Measurements from ENCODE around the gene CLIP1. TPM values are rescaled to one million over a fixed set of nuclear protein-coding genes. Genes with fewer than 3 reads are reported as not detected.
A peak's percentile ranks its signal among the peaks of the same experiment; 100 is the strongest.
"Not testable (repeated sequence)": the region's sequence is repeated elsewhere in the genome, so short reads cannot be mapped to it uniquely, and the experiment has no call there.

The CLIP1 gene
- total RNA-seq, 1 donor from 2014 or later, result 78.6 TPM

DNA sequence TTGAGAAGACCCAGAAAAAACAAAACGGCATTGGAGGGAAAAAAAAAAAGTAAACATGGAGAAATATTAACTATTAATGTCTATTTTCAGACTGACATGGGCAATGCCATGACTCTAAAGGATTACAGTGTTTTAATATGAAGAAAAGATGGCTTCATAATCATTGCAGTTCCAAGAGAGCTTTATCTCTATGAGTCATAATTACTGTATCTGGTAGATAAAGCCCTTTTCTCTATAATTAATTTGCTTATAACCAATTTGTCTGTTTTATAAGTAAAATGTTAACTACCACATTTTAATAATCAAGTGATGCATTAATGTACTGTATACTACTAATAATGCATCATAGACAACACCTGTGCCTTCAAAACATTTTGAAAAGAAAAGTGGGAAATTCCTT lies 59.7 kb downstream of the CLIP1 start:
- Mint-ChIP-seq H3K27ac (no peak overlapping the region), H3K4me1 (ENCODE audit: low read depth) (no peaks in the 10 kb centered on the region), H3K27me3 (no peaks in the 10 kb centered on the region), H3K36me3 (ENCODE audit: insufficient read depth) (peaks cover 27% of the 10 kb centered on the region), H3K9me3 (ENCODE audit: low read depth) (no peaks in the 10 kb centered on the region), H3K4me3 (ENCODE audit: low read depth) (no peak overlapping the region)
- TF ChIP-seq, protein P1, sequence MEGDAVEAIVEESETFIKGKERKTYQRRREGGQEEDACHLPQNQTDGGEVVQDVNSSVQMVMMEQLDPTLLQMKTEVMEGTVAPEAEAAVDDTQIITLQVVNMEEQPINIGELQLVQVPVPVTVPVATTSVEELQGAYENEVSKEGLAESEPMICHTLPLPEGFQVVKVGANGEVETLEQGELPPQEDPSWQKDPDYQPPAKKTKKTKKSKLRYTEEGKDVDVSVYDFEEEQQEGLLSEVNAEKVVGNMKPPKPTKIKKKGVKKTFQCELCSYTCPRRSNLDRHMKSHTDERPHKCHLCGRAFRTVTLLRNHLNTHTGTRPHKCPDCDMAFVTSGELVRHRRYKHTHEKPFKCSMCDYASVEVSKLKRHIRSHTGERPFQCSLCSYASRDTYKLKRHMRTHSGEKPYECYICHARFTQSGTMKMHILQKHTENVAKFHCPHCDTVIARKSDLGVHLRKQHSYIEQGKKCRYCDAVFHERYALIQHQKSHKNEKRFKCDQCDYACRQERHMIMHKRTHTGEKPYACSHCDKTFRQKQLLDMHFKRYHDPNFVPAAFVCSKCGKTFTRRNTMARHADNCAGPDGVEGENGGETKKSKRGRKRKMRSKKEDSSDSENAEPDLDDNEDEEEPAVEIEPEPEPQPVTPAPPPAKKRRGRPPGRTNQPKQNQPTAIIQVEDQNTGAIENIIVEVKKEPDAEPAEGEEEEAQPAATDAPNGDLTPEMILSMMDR (IDR thresholded peaks at IDR 0.05; ENCODE audit: unreplicated experiment), result no peak
- DNase-seq (ENCODE audit: low spot score, unreplicated experiment), result no peak

DNA sequence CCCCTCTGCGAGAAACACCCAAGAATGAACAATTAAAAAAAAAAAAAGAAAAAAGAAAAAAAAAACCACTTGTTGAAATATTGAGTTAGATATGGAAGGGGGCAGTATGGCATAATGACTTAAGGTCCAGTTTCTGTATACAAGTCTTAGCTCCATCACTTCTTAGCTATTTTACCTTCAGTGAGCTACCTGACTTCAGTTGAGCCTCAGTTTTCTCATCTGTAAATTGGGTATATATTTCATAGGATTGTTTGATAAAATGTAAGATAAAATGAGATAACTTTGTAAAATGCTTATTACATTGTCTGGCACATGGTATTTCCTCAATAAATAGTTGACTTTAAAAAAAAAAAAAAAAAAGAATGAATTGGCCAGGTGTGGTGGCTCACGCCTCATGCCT lies 64.1 kb downstream of the CLIP1 start:
- peaks cover 36% of the 10 kb centered on the region for H3K36me3 Mint-ChIP-seq (ENCODE audit: insufficient read depth)
- not testable (repeated sequence) for H3K27me3 Mint-ChIP-seq; H3K4me3 Mint-ChIP-seq (ENCODE audit: low read depth)

DNA sequence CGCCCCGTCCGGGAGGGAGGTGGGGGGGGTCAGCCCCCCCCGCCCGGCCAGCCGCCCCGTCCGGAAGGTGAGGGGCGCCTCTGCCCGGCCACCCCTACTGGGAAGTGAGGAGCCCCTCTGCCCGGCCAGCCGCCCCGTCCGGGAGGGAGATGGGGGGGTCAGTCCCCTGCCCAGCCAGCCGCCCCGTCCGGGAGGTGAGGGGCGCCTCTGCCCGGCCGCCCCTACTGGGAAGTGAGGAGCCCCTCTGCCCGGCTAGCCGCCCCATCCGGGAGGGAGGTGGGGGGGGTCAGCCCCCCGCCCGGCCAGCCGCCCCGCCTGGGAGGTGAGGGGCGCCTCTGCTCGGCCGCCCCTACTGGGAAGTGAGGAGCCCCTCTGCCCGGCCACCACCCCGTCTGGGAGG lies 64.9 kb downstream of the CLIP1 start:
- DNase-seq (ENCODE audit: low spot score, unreplicated experiment); H3K4me3 Mint-ChIP-seq (ENCODE audit: low read depth); H3K27me3 Mint-ChIP-seq; H3K4me1 Mint-ChIP-seq (ENCODE audit: low read depth); H3K27ac Mint-ChIP-seq; H3K9me3 Mint-ChIP-seq (ENCODE audit: low read depth): not testable (repeated sequence)
- H3K36me3 Mint-ChIP-seq (ENCODE audit: insufficient read depth), result peaks cover 36% of the 10 kb centered on the region

More for the DNA sequence above, 64.1 kb downstream of the CLIP1 start:
- H3K9me3 Mint-ChIP-seq (ENCODE audit: low read depth); DNase-seq (ENCODE audit: low spot score, unreplicated experiment); H3K4me1 Mint-ChIP-seq (ENCODE audit: low read depth); H3K27ac Mint-ChIP-seq: not testable (repeated sequence)

DNA sequence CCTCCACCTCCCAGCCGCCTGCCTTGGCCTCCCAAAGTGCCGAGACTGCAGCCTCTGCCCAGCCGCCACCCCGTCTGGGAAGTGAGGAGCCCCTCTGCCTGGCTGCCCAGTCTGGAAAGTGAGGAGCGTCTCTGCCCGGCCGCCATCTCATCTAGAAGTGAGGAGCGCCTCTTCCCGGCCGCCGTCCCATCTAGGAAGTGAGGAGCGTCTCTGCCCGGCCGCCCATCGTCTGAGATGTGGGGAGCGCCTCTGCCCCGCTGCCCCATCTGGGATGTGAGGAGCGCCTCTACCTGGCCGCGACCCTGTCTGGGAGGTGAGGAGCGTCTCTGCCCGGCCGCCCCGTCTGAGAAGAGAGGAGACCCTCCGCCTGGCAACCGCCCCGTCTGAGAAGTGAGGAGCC lies 65.5 kb downstream of the CLIP1 start:
- not testable (repeated sequence) for H3K27me3 Mint-ChIP-seq; H3K4me3 Mint-ChIP-seq (ENCODE audit: low read depth); H3K27ac Mint-ChIP-seq; H3K4me1 Mint-ChIP-seq (ENCODE audit: low read depth); H3K9me3 Mint-ChIP-seq (ENCODE audit: low read depth); DNase-seq (ENCODE audit: low spot score, unreplicated experiment)
- peaks cover 38% of the 10 kb centered on the region for H3K36me3 Mint-ChIP-seq (ENCODE audit: insufficient read depth)

DNA sequence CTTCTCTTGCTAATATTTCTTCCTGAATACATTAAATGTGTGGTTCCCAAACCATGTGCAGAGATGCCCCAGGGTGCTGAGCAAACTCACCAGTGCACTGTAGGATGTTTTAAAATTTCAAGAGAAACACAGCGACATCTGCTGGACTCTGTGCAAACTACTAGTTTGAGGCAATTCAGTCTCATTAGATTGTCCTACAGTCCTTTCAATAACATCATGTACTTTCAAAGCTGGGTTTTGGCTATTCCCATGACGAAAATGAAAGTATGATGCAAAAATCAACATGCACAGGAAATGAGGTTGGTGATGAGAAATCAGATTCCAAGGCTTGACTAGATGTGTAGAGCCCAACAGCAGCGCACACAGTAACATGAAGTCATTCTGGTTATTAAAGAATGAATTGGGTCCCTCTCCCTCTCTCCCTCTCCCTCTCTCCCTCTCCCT lies 66.3 kb downstream of the CLIP1 start:
- no peaks in the 10 kb centered on the region for H3K27me3 Mint-ChIP-seq
- H3K36me3 Mint-ChIP-seq (ENCODE audit: insufficient read depth), result peaks cover 37% of the 10 kb centered on the region

DNA sequence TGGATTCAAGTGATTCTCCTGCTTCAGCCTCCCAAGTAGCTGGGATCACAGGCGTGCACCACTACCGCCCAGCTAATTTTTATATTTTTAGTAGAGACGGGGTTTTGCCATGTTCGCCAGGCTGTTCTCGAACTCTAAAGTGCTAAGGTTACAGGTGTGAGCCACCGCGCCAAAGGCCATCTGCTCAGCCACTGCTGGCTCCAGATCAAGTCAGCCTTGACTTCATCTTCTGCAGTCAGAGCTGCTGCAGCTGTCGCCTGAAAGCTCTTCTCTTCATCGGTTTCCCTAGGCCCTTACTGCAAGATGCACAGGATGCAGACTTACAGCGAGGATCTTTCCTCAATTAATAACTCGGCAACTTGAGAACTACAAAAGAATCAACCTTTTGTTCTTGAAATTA lies 66.8 kb downstream of the CLIP1 start:
- no peaks in the 10 kb centered on the region for H3K9me3 Mint-ChIP-seq (ENCODE audit: low read depth)
- peaks cover 33% of the 10 kb centered on the region for H3K36me3 Mint-ChIP-seq (ENCODE audit: insufficient read depth)
- H3K27ac Mint-ChIP-seq, result no peak overlapping the region

More for the DNA sequence above, 66.3 kb downstream of the CLIP1 start:
- no peak for DNase-seq (ENCODE audit: low spot score, unreplicated experiment)
- TF ChIP-seq, protein P1 (IDR thresholded peaks at IDR 0.05; ENCODE audit: unreplicated experiment), result peak; percentile 69
- Mint-ChIP-seq H3K9me3 (ENCODE audit: low read depth) (no peaks in the 10 kb centered on the region), H3K27ac (peak overlapping the region; percentile 33), H3K4me3 (ENCODE audit: low read depth) (no peak overlapping the region), H3K4me1 (ENCODE audit: low read depth) (no peaks in the 10 kb centered on the region)

More for the DNA sequence above, 66.8 kb downstream of the CLIP1 start:
- no peaks in the 10 kb centered on the region for H3K27me3 Mint-ChIP-seq
- no peak overlapping the region for H3K4me3 Mint-ChIP-seq (ENCODE audit: low read depth)
- DNase-seq (ENCODE audit: low spot score, unreplicated experiment), result no peak
- no peaks in the 10 kb centered on the region for H3K4me1 Mint-ChIP-seq (ENCODE audit: low read depth)
- TF ChIP-seq, protein P1 (IDR thresholded peaks at IDR 0.05; ENCODE audit: unreplicated experiment), result no peak

Data from progenitor cell of endocrine pancreas (in vitro differentiated cells).